HEK293T (cell line): ENCODE results near the gene ATP1B2.

Source experiments
- ARNT ChIP-seq: fragments of 450-650 bp; IDR thresholded peaks from 2 replicates; pipeline ENCODE4 v1.6.1; 2017; ENCODE audit warnings: mild to moderate bottlenecking
- ELF4 ChIP-seq: fragments of 450-650 bp; IDR thresholded peaks from 2 replicates; pipeline ENCODE4 v1.6.1; 2017; ENCODE audit warnings: antibody characterized with exemption
- FOXA1 ChIP-seq: fragments of 450-650 bp; IDR thresholded peaks from 2 replicates; pipeline ENCODE4 v1.6.1; 2016; ENCODE audit warnings: mild to moderate bottlenecking
- FOXK2 ChIP-seq: fragments of 450-650 bp; IDR thresholded peaks from 2 replicates; pipeline ENCODE4 v1.6.1; 2016; ENCODE audit warnings: mild to moderate bottlenecking
- FOXM1 ChIP-seq: fragments of 450-650 bp; IDR thresholded peaks from 2 replicates; pipeline ENCODE4 v1.6.1; 2017; ENCODE audit warnings: mild to moderate bottlenecking, borderline replicate concordance
- NFRKB ChIP-seq: fragments of 450-650 bp; IDR thresholded peaks from 2 replicates; pipeline ENCODE4 v1.6.1; 2016; ENCODE audit warnings: mild to moderate bottlenecking, moderate library complexity
- SP1 ChIP-seq: fragments of 450-650 bp; IDR thresholded peaks from 2 replicates; pipeline ENCODE4 v1.6.1; 2017
- SUZ12 ChIP-seq: fragments of 450-650 bp; IDR thresholded peaks from 2 replicates; pipeline ENCODE4 v1.6.1; 2016; ENCODE audit warnings: mild to moderate bottlenecking
- ZNF384 ChIP-seq: fragments of 450-650 bp; IDR thresholded peaks from 2 replicates; pipeline ENCODE4 v1.6.1; 2016
- TF ChIP-seq, protein P1 (sequence below): fragments of 450-650 bp; IDR thresholded peaks from 2 replicates; pipeline ENCODE4 v1.6.1; 2016

DNA sequence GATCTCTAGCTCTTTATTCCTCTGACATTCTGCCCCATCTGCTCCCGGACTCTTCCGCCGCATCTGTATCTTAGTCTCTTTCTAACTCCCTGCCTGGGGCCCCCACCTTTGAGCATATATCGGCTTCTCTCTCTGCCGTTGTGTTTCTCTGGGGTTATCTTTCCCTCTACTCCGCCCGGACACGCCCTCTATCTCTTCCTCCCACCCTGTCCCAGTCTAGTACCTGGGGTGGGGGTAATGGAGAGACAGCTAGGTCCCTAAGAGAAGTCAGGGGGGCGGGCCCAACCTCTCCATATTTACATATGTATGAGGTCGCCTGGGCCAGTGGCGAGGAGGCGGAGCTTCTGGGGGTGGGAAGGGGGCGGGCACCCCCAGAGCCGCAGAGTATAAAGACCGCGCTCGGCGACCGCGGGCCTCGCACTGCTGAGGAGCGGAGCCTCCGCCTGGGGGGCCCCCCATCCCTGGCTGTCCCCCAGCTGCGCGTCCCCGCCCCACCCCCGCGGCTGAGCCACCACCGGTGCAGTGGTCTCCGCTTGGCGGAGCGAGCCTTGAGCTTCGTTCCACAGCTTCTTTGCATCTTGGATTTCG, at the start of gene ATP1B2:
- TF ChIP-seq FOXK2 (no peak), NFRKB (no peak), ARNT (no peak), SP1 (no peak), SUZ12 (no peak), ELF4 (no peak), FOXM1 (no peak), ZNF384 (no peak), FOXA1 (no peak)
- TF ChIP-seq, protein P1, sequence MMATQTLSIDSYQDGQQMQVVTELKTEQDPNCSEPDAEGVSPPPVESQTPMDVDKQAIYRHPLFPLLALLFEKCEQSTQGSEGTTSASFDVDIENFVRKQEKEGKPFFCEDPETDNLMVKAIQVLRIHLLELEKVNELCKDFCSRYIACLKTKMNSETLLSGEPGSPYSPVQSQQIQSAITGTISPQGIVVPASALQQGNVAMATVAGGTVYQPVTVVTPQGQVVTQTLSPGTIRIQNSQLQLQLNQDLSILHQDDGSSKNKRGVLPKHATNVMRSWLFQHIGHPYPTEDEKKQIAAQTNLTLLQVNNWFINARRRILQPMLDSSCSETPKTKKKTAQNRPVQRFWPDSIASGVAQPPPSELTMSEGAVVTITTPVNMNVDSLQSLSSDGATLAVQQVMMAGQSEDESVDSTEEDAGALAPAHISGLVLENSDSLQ = no peak
